Liver (tissue), 3 donors: ENCODE data around the gene SBK1.

Experiments used
- ATF3 ChIP-seq: IDR thresholded peaks from 2 replicates; pipeline ENCODE4 v1.6.1; 2016; ENCODE audit warnings: antibody characterized with exemption
- CTCF ChIP-seq: fragments of 150-350 bp; IDR thresholded peaks from 2 replicates; pipeline ENCODE4 v1.5.1; 2017; ENCODE audit warnings: improper control_type of control experiment, low read depth, low read length; ENCODE audit not compliant: missing input control
- FOXA1 ChIP-seq: IDR thresholded peaks from 2 replicates; pipeline ENCODE4 v1.6.1; 2016; ENCODE audit warnings: antibody characterized with exemption
- FOXA2 ChIP-seq: IDR thresholded peaks from 2 replicates; pipeline ENCODE4 v1.6.1; 2016; ENCODE audit warnings: antibody characterized with exemption
- GABPA ChIP-seq, 2 donors: IDR thresholded peaks in 1 of 2; conservative IDR thresholded peaks in 1 of 2; 2 replicates each; pipeline ENCODE4 v1.6.1; 2016; ENCODE audit warnings: antibody characterized with exemption in 2 of 2, mild to moderate bottlenecking in 1 of 2, moderate library complexity in 1 of 2
- HNF4G ChIP-seq: IDR thresholded peaks from 2 replicates; pipeline ENCODE4 v1.6.1; 2016; ENCODE audit warnings: antibody characterized with exemption
- JUND ChIP-seq, 2 donors: IDR thresholded peaks; 2 replicates each; pipeline ENCODE4 v1.6.1; 2016; ENCODE audit warnings: antibody characterized with exemption in 2 of 2
- MAX ChIP-seq: IDR thresholded peaks from 2 replicates; pipeline ENCODE4 v1.6.1; 2016; ENCODE audit warnings: antibody characterized with exemption
- NR2F2 ChIP-seq: IDR thresholded peaks from 2 replicates; pipeline ENCODE4 v1.6.1; 2016; ENCODE audit warnings: antibody characterized with exemption
- REST ChIP-seq: IDR thresholded peaks from 2 replicates; pipeline ENCODE4 v1.6.1; 2016; ENCODE audit warnings: antibody characterized with exemption, mild to moderate bottlenecking
- SP1 ChIP-seq: IDR thresholded peaks from 2 replicates; pipeline ENCODE4 v1.6.1; 2018; ENCODE audit warnings: antibody characterized with exemption, mild to moderate bottlenecking
- TAF1 ChIP-seq: conservative IDR thresholded peaks from 2 replicates; pipeline ENCODE4 v1.6.1; 2016; ENCODE audit warnings: antibody characterized with exemption, mild to moderate bottlenecking
- YY1 ChIP-seq: IDR thresholded peaks from 2 replicates; pipeline ENCODE4 v1.6.1; 2016; ENCODE audit warnings: antibody characterized with exemption, mild to moderate bottlenecking
- donor health status: healthy.
- donor health status: healthy.

- TF ChIP-seq CTCF (no peak), GABPA (IDR thresholded peaks at IDR 0.05 in 1 of 2, conservative IDR thresholded peaks at IDR 0.05 in 1 of 2) (no peak), SP1 (no peak), MAX (no peak), FOXA2 (no peak), REST (no peak), ATF3 (no peak), FOXA1 (no peak), NR2F2 (no peak), TAF1 (no peak), YY1 (no peak), HNF4G (no peak), JUND (IDR thresholded peaks at IDR 0.05) (no peak)
Measured at GRCh38 chr16:28255838-28256237, 36.5 kb upstream of the SBK1 start.
